Neural cell (in vitro differentiated cells): ENCODE data around the gene RPL36. TPM values are rescaled to one million over a fixed set of nuclear protein-coding genes. Genes with fewer than 3 reads are reported as not detected.
"Not testable (repeated sequence)": the region's sequence is repeated elsewhere in the genome, so short reads cannot be mapped to it uniquely, and the experiment has no call there.

Source experiments
- H2AFZ ChIP-seq: fragments of 200-600, 300-800 bp; sonication (generic), shearing (Covaris generic); 2 replicates; pipeline ENCODE4 v1.6.0; 2014; ENCODE audit warnings: low read depth, mild to moderate bottlenecking, antibody characterized with exemption, low read length, moderate library complexity
- H3F3A ChIP-seq: fragments of 200-600 bp; shearing (Covaris generic); 2 replicates; pipeline ENCODE4 v1.6.1; 2016; ENCODE audit warnings: mild to moderate bottlenecking, moderate library complexity, mixed read lengths, antibody characterized with exemption, low read length; ENCODE audit not compliant: insufficient read depth, poor library complexity, severe bottlenecking
- H3K27ac ChIP-seq: fragments of 200-600, 300-800 bp; sonication (generic), shearing (Covaris generic); 2 replicates; pipeline ENCODE4 v1.5.1; 2014; ENCODE audit warnings: mild to moderate bottlenecking, low read length, moderate library complexity
- H3K27me3 ChIP-seq: fragments of 300-800, 200-600 bp; sonication (generic), shearing (Covaris generic); 2 replicates; pipeline ENCODE4 v1.6.0; 2014; ENCODE audit warnings: mild to moderate bottlenecking, low read depth, low read length, moderate library complexity; ENCODE audit not compliant: insufficient read depth
- H3K36me3 ChIP-seq: fragments of 300-800, 200-600 bp; sonication (generic), shearing (Covaris generic); 2 replicates; pipeline ENCODE4 v1.5.1; 2014; ENCODE audit warnings: mild to moderate bottlenecking, antibody characterized with exemption, low read length, moderate library complexity; ENCODE audit not compliant: insufficient read depth
- H3K4me2 ChIP-seq: fragments of 300-800, 200-600 bp; sonication (generic), shearing (Covaris generic); 2 replicates; pipeline ENCODE4 v1.6.0; 2014; ENCODE audit warnings: mild to moderate bottlenecking, low read length
- H3K4me3 ChIP-seq: fragments of 300-800, 200-600 bp; sonication (generic), shearing (Covaris generic); 2 replicates; pipeline ENCODE4 v1.5.1; 2014; ENCODE audit warnings: mild to moderate bottlenecking, low read length, moderate library complexity
- H3K79me2 ChIP-seq: fragments of 200-600 bp; shearing (Covaris generic); replicated peaks from 2 replicates; pipeline ENCODE4 v1.6.0; 2014; ENCODE audit warnings: mild to moderate bottlenecking, low read length, moderate library complexity; ENCODE audit not compliant: insufficient read depth
- H3K9ac ChIP-seq: fragments of 300-800, 200-600 bp; sonication (generic), shearing (Covaris generic); 2 replicates; pipeline ENCODE4 v1.6.1; 2016; ENCODE audit warnings: mild to moderate bottlenecking, low read length, mixed read lengths
- H3K9me2 ChIP-seq: fragments of 200-600 bp; shearing (Covaris generic); 2 replicates; pipeline ENCODE4 v1.6.1; 2016; ENCODE audit warnings: mild to moderate bottlenecking, low read length, mixed read lengths; ENCODE audit not compliant: insufficient read depth
- H3K9me3 ChIP-seq: fragments of 200-600, 300-800 bp; sonication (generic), shearing (Covaris generic); 2 replicates; pipeline ENCODE4 v1.6.1; 2016; ENCODE audit warnings: mild to moderate bottlenecking, mixed run types, low read length, moderate library complexity, mixed read lengths
- H4K20me1 ChIP-seq: fragments of 200-600 bp; shearing (Covaris generic); 2 replicates; pipeline ENCODE4 v1.6.1; 2016; ENCODE audit warnings: mild to moderate bottlenecking, mixed run types; ENCODE audit not compliant: insufficient read depth
- CTCF ChIP-seq: fragments of 450-650 bp; IDR thresholded peaks from 2 replicates; pipeline ENCODE4 v1.5.1; 2014; ENCODE audit warnings: antibody characterized with exemption, mild to moderate bottlenecking, moderate library complexity; ENCODE audit not compliant: poor library complexity, severe bottlenecking
- EP300 ChIP-seq: fragments of 450-650 bp; conservative IDR thresholded peaks from 2 replicates; pipeline ENCODE4 v1.6.1; 2014; ENCODE audit warnings: antibody characterized with exemption, mild to moderate bottlenecking, moderate library complexity; ENCODE audit not compliant: poor library complexity, severe bottlenecking
- EZH2 ChIP-seq: fragments of 200-600, 300-800 bp; shearing (Covaris generic), sonication (generic); IDR thresholded peaks from 2 replicates; pipeline ENCODE4 v1.6.1; 2014; ENCODE audit warnings: antibody characterized with exemption, low read length, borderline replicate concordance, mild to moderate bottlenecking; ENCODE audit not compliant: insufficient read depth, poor library complexity, severe bottlenecking
- MXI1 ChIP-seq: fragments of 450-650 bp; conservative IDR thresholded peaks from 2 replicates; pipeline ENCODE4 v1.6.1; 2014; ENCODE audit warnings: antibody characterized with exemption, mild to moderate bottlenecking; ENCODE audit not compliant: poor library complexity, severe bottlenecking
- POLR2AphosphoS5 ChIP-seq: IDR thresholded peaks from 2 replicates; pipeline ENCODE4 v1.6.1; 2012
- RAD21 ChIP-seq: fragments of 450-650 bp; conservative IDR thresholded peaks from 2 replicates; pipeline ENCODE4 v1.6.1; 2014; ENCODE audit warnings: antibody characterized with exemption, mild to moderate bottlenecking, moderate library complexity
- REST ChIP-seq: IDR thresholded peaks from 2 replicates; pipeline ENCODE4 v1.6.1; 2012; ENCODE audit warnings: borderline replicate concordance
- SMC3 ChIP-seq: fragments of 450-650 bp; conservative IDR thresholded peaks from 2 replicates; pipeline ENCODE4 v1.6.1; 2014; ENCODE audit warnings: antibody characterized with exemption, mild to moderate bottlenecking, moderate library complexity; ENCODE audit not compliant: poor library complexity
- TAF1 ChIP-seq: IDR thresholded peaks from 2 replicates; pipeline ENCODE4 v1.6.1; 2012; ENCODE audit warnings: low read depth
- polyA plus RNA-seq: library from polyadenylated mRNA; depleted of rRNA; stranded (reverse); fragments of >200 nt; gene quantifications from 2 replicates; pipeline ENCODE4 v1.2.3, GENCODE V29; 2014

RPL36 gene
- polyA plus RNA-seq, 1 donor from 2014 or later = 358 TPM

GRCh38 chr19:5727453-5728050, 37.5 kb downstream of the RPL36 start:
- no peaks in the 10 kb centered on the region for H3K27me3 ChIP-seq
- H3K36me3 ChIP-seq = no peaks in the 10 kb centered on the region
- no peak overlapping the region for H3K4me2 ChIP-seq
- H2AFZ ChIP-seq = no peak overlapping the region
- no peaks in the 10 kb centered on the region for H4K20me1 ChIP-seq
- H3K27ac ChIP-seq = no peak overlapping the region
- no peaks in the 10 kb centered on the region for H3K79me2 ChIP-seq
- H3K9me2 ChIP-seq = no peaks in the 10 kb centered on the region
- H3K9me3 ChIP-seq = no peaks in the 10 kb centered on the region
- no peak overlapping the region for H3K9ac ChIP-seq
- no peak for TF ChIP-seq EP300
- no peak for TF ChIP-seq SMC3
- TF ChIP-seq REST = no peak
- TF ChIP-seq TAF1 = no peak
- no peak for TF ChIP-seq EZH2
- no peak for TF ChIP-seq MXI1
- no peak for TF ChIP-seq POLR2AphosphoS5
- TF ChIP-seq CTCF = no peak
- TF ChIP-seq RAD21 = no peak
- H3K4me3 ChIP-seq = no peak overlapping the region
- H3F3A ChIP-seq = no peaks in the 10 kb centered on the region

GRCh38 chr19:5733172-5733571, 43.1 kb downstream of the RPL36 start:
- H3F3A ChIP-seq, H3K4me2 ChIP-seq, H3K27me3 ChIP-seq, H3K9ac ChIP-seq, H3K9me2 ChIP-seq, H3K4me3 ChIP-seq, H2AFZ ChIP-seq, H4K20me1 ChIP-seq, H3K9me3 ChIP-seq, H3K27ac ChIP-seq, H3K36me3 ChIP-seq, H3K79me2 ChIP-seq: not testable (repeated sequence)

- Histone ChIP-seq H3K9ac (no peak overlapping the region), H3K4me2 (no peak overlapping the region), H3K36me3 (no peaks in the 10 kb centered on the region), H3K27me3 (no peaks in the 10 kb centered on the region), H3K9me3 (no peaks in the 10 kb centered on the region), H3K9me2 (no peaks in the 10 kb centered on the region), H3K79me2 (no peaks in the 10 kb centered on the region), H2AFZ (no peak overlapping the region), H3K27ac (no peak overlapping the region), H3F3A (no peaks in the 10 kb centered on the region), H3K4me3 (no peak overlapping the region), H4K20me1 (no peaks in the 10 kb centered on the region)
- TF ChIP-seq REST = no peak
- no peak for TF ChIP-seq SMC3
- TF ChIP-seq EZH2 = no peak
- no peak for TF ChIP-seq TAF1
- TF ChIP-seq RAD21 = no peak
- TF ChIP-seq MXI1 = no peak
- no peak for TF ChIP-seq CTCF
- TF ChIP-seq EP300 = no peak
- no peak for TF ChIP-seq POLR2AphosphoS5
Measured at GRCh38 chr19:5738423-5738822, 48.3 kb downstream of the RPL36 start.
